K562 (cell line): ENCODE measurements around the gene RANBP3. TPM values are rescaled to one million over a fixed set of nuclear protein-coding genes. Genes with fewer than 3 reads are reported as not detected.
A peak's percentile ranks its signal among the peaks of the same experiment; 100 is the strongest.

Experiments used
- ASH1L ChIP-seq: fragments of 450-650 bp; IDR thresholded peaks from 2 replicates; pipeline ENCODE4 v1.6.1; 2018; ENCODE audit warnings: borderline replicate concordance, mild to moderate bottlenecking, low read depth; ENCODE audit not compliant: partially characterized antibody
- BCOR ChIP-seq: fragments of 450-650 bp; IDR thresholded peaks from 2 replicates; pipeline ENCODE4 v1.6.1; 2016
- BRD4 ChIP-seq: fragments of 200-600 bp; sonication (generic); IDR thresholded peaks from 2 replicates; pipeline ENCODE4 v1.6.1; 2017; ENCODE audit warnings: inconsistent platforms
- CC2D1A ChIP-seq: fragments of 450-650 bp; IDR thresholded peaks from 2 replicates; pipeline ENCODE4 v1.6.1; 2017; ENCODE audit warnings: mild to moderate bottlenecking
- EWSR1 ChIP-seq: fragments of 450-650 bp; IDR thresholded peaks from 2 replicates; pipeline ENCODE4 v1.6.1; 2018; ENCODE audit warnings: borderline replicate concordance, mild to moderate bottlenecking, low read depth, moderate library complexity; ENCODE audit not compliant: partially characterized antibody
- HDAC6 ChIP-seq: IDR thresholded peaks from 2 replicates; pipeline ENCODE4 v1.6.1; 2012; ENCODE audit warnings: low read depth, mild to moderate bottlenecking, control low read depth, inconsistent platforms, low read length, moderate library complexity
- HNRNPL ChIP-seq: fragments of 200-400 bp; formaldehyde crosslinking; IDR thresholded peaks from 2 replicates; pipeline ENCODE4 v1.6.1; 2017; ENCODE audit warnings: low read depth, mild to moderate bottlenecking, low read length
- IRF9 ChIP-seq: fragments of 450-650 bp; IDR thresholded peaks from 2 replicates; pipeline ENCODE4 v1.6.1; 2016; ENCODE audit warnings: missing biosample characterization, missing genetic modification characterization
- KDM4B ChIP-seq, 2 experiments: fragments of 450-650 bp in 1 of 2; sonication (generic) in 1 of 2; IDR thresholded peaks; 2 replicates each; pipeline ENCODE4 v1.6.1; 2016 to 2017; ENCODE audit warnings: borderline replicate concordance in 2 of 2, antibody characterized with exemption in 1 of 2, low read depth in 1 of 2, mild to moderate bottlenecking in 1 of 2
- MAFG ChIP-seq: fragments of 450-650 bp; conservative IDR thresholded peaks from 2 replicates; pipeline ENCODE4 v1.6.1; 2016; ENCODE audit warnings: missing genetic modification characterization, missing compliant biosample characterization
- MIER1 ChIP-seq: fragments of 450-650 bp; IDR thresholded peaks from 2 replicates; pipeline ENCODE4 v1.6.1; 2016; ENCODE audit warnings: antibody characterized with exemption, mild to moderate bottlenecking, low read depth
- POLR3G ChIP-seq: IDR thresholded peaks from 2 replicates; pipeline ENCODE4 v1.6.1; 2011; ENCODE audit not compliant: insufficient read length, insufficient replicate concordance; ENCODE audit errors: extremely low read depth
- SNAPC5 ChIP-seq: fragments of 250-450 bp; sonication (Bioruptor Pico); IDR thresholded peaks from 2 replicates; pipeline ENCODE4 v1.8.0; 2021; ENCODE audit warnings: moderate library complexity, mild to moderate bottlenecking, inconsistent platforms
- SRF ChIP-seq, 2 experiments: fragments of 250-450, 450-650 bp in 1 of 2; sonication (Bioruptor Pico) in 1 of 2; sonication (generic) in 1 of 2; formaldehyde crosslinking; IDR thresholded peaks; 2 replicates each; pipeline versions ENCODE4 v1.5.0 to v1.5.1; 2020 to 2022; ENCODE audit warnings: mild to moderate bottlenecking in 1 of 2, missing genetic modification reagents in 1 of 2
- TSC22D4 ChIP-seq: fragments of 450-650 bp; IDR thresholded peaks from 2 replicates; pipeline ENCODE4 v1.6.1; 2016; ENCODE audit warnings: missing genetic modification characterization, missing biosample characterization, control low read depth
- ZBTB49 ChIP-seq: sonication (generic); formaldehyde crosslinking; IDR thresholded peaks from 2 replicates; pipeline ENCODE4 v1.8.0; 2022; ENCODE audit warnings: missing genetic modification reagents, mild to moderate bottlenecking, borderline replicate concordance
- ZNF124 ChIP-seq: sonication (generic); formaldehyde crosslinking; IDR thresholded peaks from 2 replicates; pipeline ENCODE4 v1.8.1; 2022; ENCODE audit warnings: missing genetic modification reagents
- ZNF224 ChIP-seq: sonication (generic); formaldehyde crosslinking; IDR thresholded peaks from 2 replicates; pipeline ENCODE4 v1.8.0; 2022; ENCODE audit warnings: mild to moderate bottlenecking, missing genetic modification reagents
- ZNF263 ChIP-seq: sonication (generic); formaldehyde crosslinking; IDR thresholded peaks from 2 replicates; pipeline ENCODE4 v1.8.0; 2022; ENCODE audit warnings: mild to moderate bottlenecking, missing genetic modification reagents, borderline replicate concordance
- ZNF316 ChIP-seq: fragments of 450-650 bp; IDR thresholded peaks from 2 replicates; pipeline ENCODE4 v1.6.1; 2016
- ZNF395 ChIP-seq: fragments of 200-800 bp; sonication (Bioruptor generic); IDR thresholded peaks from 2 replicates; pipeline ENCODE4 v1.6.1; 2017; ENCODE audit warnings: missing genetic modification characterization, missing compliant biosample characterization
- polyA plus RNA-seq, 8 experiments: library from polyadenylated mRNA; depleted of rRNA in 4 of 8; stranded (reverse) in 5 of 8; unstranded in 3 of 8; fragments of >200 nt; fragmentation: Nextera tagmentation in 2 of 8; fragmentation: Illumina TruSeq in 1 of 8; extraction: Ambion mirVana in 2 of 8; extraction: Trizol in 1 of 8; gene quantifications; 2 replicates each; pipeline versions ENCODE4 v1.2.1 to v1.2.3, GENCODE V29; 2011 to 2014; ENCODE audit warnings: inconsistent platforms in 1 of 8, missing spikeins in 1 of 8
- total RNA-seq, 7 experiments: library from RNA; depleted of rRNA in 6 of 7; stranded (reverse); fragments of >200 nt in 6 of 7; fragmentation: Illumina TruSeq in 2 of 7; extraction: Trizol in 2 of 7; gene quantifications; 2 replicates each; pipeline versions ENCODE4 v1.2.1 to v1.2.3, GENCODE V29; 2011 to 2021; ENCODE audit warnings: low replicate concordance in 1 of 7

The RANBP3 gene
- total and polyA plus RNA-seq, 9 of the 15 experiments (the other 6 are each of a cell fraction or from before 2014, with no cell fraction given) = 0.90 to 95.1 (median 63.2) TPM

GRCh38 chr19:5953680-5954213, 24.2 kb downstream of the RANBP3 start (continued):
- no peak for TF ChIP-seq ZBTB49
- TF ChIP-seq ZNF224 (CRISPR knock-in tag) = no peak
- no peak for TF ChIP-seq SNAPC5 (CRISPR knock-in tag)
- no peak for TF ChIP-seq HDAC6
- TF ChIP-seq ASH1L = no peak
- TF ChIP-seq TSC22D4 = no peak
- no peak for TF ChIP-seq IRF9 (tag)
- TF ChIP-seq KDM4B (IDR thresholded peaks at IDR 0.05; ENCODE audit: borderline replicate concordance in 2 of 2, low read depth in 1 of 2) = no peak
- peak; percentile 53 for TF ChIP-seq ZNF395
- TF ChIP-seq BRD4 = no peak; the same call in 1 of the 2 replicates
- TF ChIP-seq EWSR1 = no peak
- TF ChIP-seq HNRNPL = no peak
- peak; percentile 98 for TF ChIP-seq ZNF316
- no peak for TF ChIP-seq ZNF124 (CRISPR knock-in tag)
- TF ChIP-seq ZNF263 (CRISPR knock-in tag) = no peak
- 0 out of 4 replicates have a peak, but pooled peaks of 1 of the 2 experiments have one; percentile 38 for TF ChIP-seq SRF (CRISPR knock-in tag; IDR thresholded peaks at IDR 0.05)
- no peak for TF ChIP-seq POLR3G
- TF ChIP-seq MAFG = peak; percentile 98
- no peak for TF ChIP-seq BCOR
- TF ChIP-seq MIER1 = no peak
- TF ChIP-seq CC2D1A = no peak
